SK-N-SH (cell line): ENCODE data around the gene MXI1.

Experiments
- ELF1 ChIP-seq: IDR thresholded peaks from 2 replicates; pipeline ENCODE4 v1.4.0; 2012
- EZH2phosphoT487 ChIP-seq: fragments of 200-600 bp; sonication (generic); IDR thresholded peaks from 2 replicates; pipeline ENCODE4 v1.6.1; 2017; ENCODE audit warnings: low read depth, mixed run types, mild to moderate bottlenecking, antibody characterized with exemption, moderate library complexity, borderline replicate concordance
- RAD21 ChIP-seq: IDR thresholded peaks from 2 replicates; pipeline ENCODE4 v1.6.1; 2012; ENCODE audit warnings: mild to moderate bottlenecking, low read length
- SIN3A ChIP-seq: IDR thresholded peaks from 2 replicates; pipeline ENCODE4 v1.6.1; 2012; ENCODE audit warnings: low read depth, mild to moderate bottlenecking, low read length, moderate library complexity, borderline replicate concordance
- TAF1 ChIP-seq: IDR thresholded peaks from 2 replicates; pipeline ENCODE4 v1.6.1; 2012; ENCODE audit warnings: low read depth, mild to moderate bottlenecking, low read length, moderate library complexity, borderline replicate concordance
- TF ChIP-seq, protein P1 (sequence below): IDR thresholded peaks from 2 replicates; pipeline ENCODE4 v1.4.0; 2012; ENCODE audit warnings: low read depth, borderline replicate concordance
- TF ChIP-seq, protein P2 (sequence below): IDR thresholded peaks from 2 replicates; pipeline ENCODE4 v1.4.0; 2012; ENCODE audit warnings: low read depth

DNA sequence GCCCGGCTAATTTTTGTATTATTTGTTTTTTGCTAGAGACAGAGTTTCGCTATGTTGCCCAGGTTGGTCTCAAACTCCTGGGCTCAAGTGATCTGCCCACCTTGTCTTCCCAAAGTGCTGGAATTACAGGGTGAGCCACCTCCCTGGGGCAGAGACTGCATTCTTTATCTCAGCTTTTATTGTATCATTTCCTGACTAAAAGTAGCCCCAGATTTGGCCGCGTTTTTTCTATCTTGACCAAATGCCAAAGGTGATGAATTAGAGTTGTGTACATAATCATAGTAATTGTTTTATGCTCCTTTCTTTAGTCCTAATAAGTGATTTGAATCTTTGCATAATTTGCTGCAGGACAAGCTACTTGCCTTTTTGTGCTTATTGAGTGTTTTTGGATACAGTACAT is 100.4 kb downstream of the MXI1 start:
- TF ChIP-seq, protein P1, sequence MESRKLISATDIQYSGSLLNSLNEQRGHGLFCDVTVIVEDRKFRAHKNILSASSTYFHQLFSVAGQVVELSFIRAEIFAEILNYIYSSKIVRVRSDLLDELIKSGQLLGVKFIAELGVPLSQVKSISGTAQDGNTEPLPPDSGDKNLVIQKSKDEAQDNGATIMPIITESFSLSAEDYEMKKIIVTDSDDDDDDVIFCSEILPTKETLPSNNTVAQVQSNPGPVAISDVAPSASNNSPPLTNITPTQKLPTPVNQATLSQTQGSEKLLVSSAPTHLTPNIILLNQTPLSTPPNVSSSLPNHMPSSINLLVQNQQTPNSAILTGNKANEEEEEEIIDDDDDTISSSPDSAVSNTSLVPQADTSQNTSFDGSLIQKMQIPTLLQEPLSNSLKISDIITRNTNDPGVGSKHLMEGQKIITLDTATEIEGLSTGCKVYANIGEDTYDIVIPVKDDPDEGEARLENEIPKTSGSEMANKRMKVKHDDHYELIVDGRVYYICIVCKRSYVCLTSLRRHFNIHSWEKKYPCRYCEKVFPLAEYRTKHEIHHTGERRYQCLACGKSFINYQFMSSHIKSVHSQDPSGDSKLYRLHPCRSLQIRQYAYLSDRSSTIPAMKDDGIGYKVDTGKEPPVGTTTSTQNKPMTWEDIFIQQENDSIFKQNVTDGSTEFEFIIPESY: no peak
- no peak for TF ChIP-seq SIN3A
- no peak for TF ChIP-seq ELF1
- no peak for TF ChIP-seq TAF1
- no peak for TF ChIP-seq RAD21
- TF ChIP-seq, protein P2, sequence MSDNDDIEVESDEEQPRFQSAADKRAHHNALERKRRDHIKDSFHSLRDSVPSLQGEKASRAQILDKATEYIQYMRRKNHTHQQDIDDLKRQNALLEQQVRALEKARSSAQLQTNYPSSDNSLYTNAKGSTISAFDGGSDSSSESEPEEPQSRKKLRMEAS: no peak
- TF ChIP-seq EZH2phosphoT487: no peak
